Brain microvascular endothelial cell (primary cell): ENCODE results near the gene LGR4.
A peak's percentile ranks its signal among the peaks of the same experiment; 100 is the strongest.

Source experiments
- DNase-seq: peaks from one replicate; pipeline ENCODE4 v3.0.0-alpha.2; 2020
- H3K27ac ChIP-seq: fragments of 250-450 bp; sonication (Bioruptor Pico); 2 replicates; pipeline ENCODE4 v1.5.1; 2020; ENCODE audit warnings: mild to moderate bottlenecking, moderate library complexity
- H3K27me3 ChIP-seq: fragments of 250-450 bp; sonication (Bioruptor Pico); replicated peaks from 2 replicates; pipeline ENCODE4 v1.5.1; 2020; ENCODE audit warnings: mild to moderate bottlenecking
- H3K36me3 ChIP-seq: fragments of 250-450 bp; sonication (Bioruptor Pico); replicated peaks from 2 replicates; pipeline ENCODE4 v1.5.1; 2020; ENCODE audit warnings: mild to moderate bottlenecking
- H3K4me3 ChIP-seq: 2 replicates; pipeline ENCODE4 v1.5.1; 2011; ENCODE audit warnings: low read depth, mild to moderate bottlenecking, control low read depth, low read length, moderate library complexity
- CTCF ChIP-seq: IDR thresholded peaks from 2 replicates; pipeline ENCODE4 v1.5.1; 2011; ENCODE audit warnings: low read depth, mild to moderate bottlenecking, moderate library complexity, low read length, control low read depth, inconsistent platforms; ENCODE audit errors: missing control alignments
- in situ Hi-C: cut with HindIII; loops from 2 replicates; pipeline ENCODE4 v1.10.0; 2017; ENCODE audit warnings: low sequenced_read_pairs, low pct_ligation_motif_present

LGR4 gene

GRCh38 chr11:27387362-27387761, 85.2 kb downstream of the LGR4 start:
- Histone ChIP-seq H3K27ac (no peak overlapping the region), H3K36me3 (no peaks in the 10 kb centered on the region), H3K4me3 (no peak overlapping the region), H3K27me3 (no peaks in the 10 kb centered on the region)
- TF ChIP-seq CTCF: no peak
- in situ Hi-C loops: no loop called here
- DNase-seq: no peak

GRCh38 chr11:27386181-27386845, 86.3 kb downstream of the LGR4 start:
- in situ Hi-C loops: no loop called here
- Histone ChIP-seq H3K27me3 (no peaks in the 10 kb centered on the region), H3K4me3 (no peak overlapping the region), H3K36me3 (no peaks in the 10 kb centered on the region), H3K27ac (peak overlapping the region; percentile 78)
- no peak for DNase-seq
- no peak for TF ChIP-seq CTCF

- H3K4me3 ChIP-seq: peak overlapping the region; percentile 1
- peak overlapping the region; percentile 78 for H3K27ac ChIP-seq
- H3K27me3 ChIP-seq: no peaks in the 10 kb centered on the region
- no peaks in the 10 kb centered on the region for H3K36me3 ChIP-seq
- in situ Hi-C loops: no loop called here
- DNase-seq: peak; percentile 92
- TF ChIP-seq CTCF: no peak
Measured at GRCh38 chr11:27385245-27385644, 87.3 kb downstream of the LGR4 start.

- no peak overlapping the region for H3K4me3 ChIP-seq
- H3K27ac ChIP-seq: no peak overlapping the region
- no peak for TF ChIP-seq CTCF
- in situ Hi-C loops: no loop called here
- H3K27me3 ChIP-seq: no peaks in the 10 kb centered on the region
- H3K36me3 ChIP-seq: no peaks in the 10 kb centered on the region
- no peak for DNase-seq
Measured at GRCh38 chr11:27384227-27384626, 88.4 kb downstream of the LGR4 start.

GRCh38 chr11:27383645-27384044, 88.9 kb downstream of the LGR4 start:
- DNase-seq: no peak
- H3K4me3 ChIP-seq: no peak overlapping the region
- no peak overlapping the region for H3K27ac ChIP-seq
- TF ChIP-seq CTCF: peak; percentile 7
- H3K27me3 ChIP-seq: no peaks in the 10 kb centered on the region
- no peaks in the 10 kb centered on the region for H3K36me3 ChIP-seq
- in situ Hi-C loops: no loop called here

GRCh38 chr11:27381238-27381666, 91.3 kb downstream of the LGR4 start:
- no peak overlapping the region for H3K4me3 ChIP-seq
- no peaks in the 10 kb centered on the region for H3K27me3 ChIP-seq
- in situ Hi-C loops: no loop called here
- no peak for DNase-seq
- no peak overlapping the region for H3K27ac ChIP-seq
- H3K36me3 ChIP-seq: peaks cover 3% of the 10 kb centered on the region
- TF ChIP-seq CTCF: no peak
